Activated T-helper 1 cell treated with anti-CD3 and anti-CD28 coated beads, Interleukin-12 subunit alpha, Interleukin-12 subunit beta, Interleukin-2, Interleukin-4 antibody, amounts not matched to agents 30 ng/mL and 10 ng/mL and 1 ng/mL, durations not matched to agents 14 hours and 24 hours and 36 hours (primary cell): ENCODE measurements around the gene HTRA2. TPM values are rescaled to one million over a fixed set of nuclear protein-coding genes. Genes with fewer than 3 reads are reported as not detected.

Experiments used
- DNase-seq: peaks from one replicate; pipeline ENCODE4 v3.0.0; 2021; ENCODE audit warnings: low spot score
- H3K27ac Mint-ChIP-seq: one replicate; pipeline ENCODE4 v1.8.0; 2021; ENCODE audit warnings: mild to moderate bottlenecking, mixed read lengths
- H3K27me3 Mint-ChIP-seq: one replicate; pipeline ENCODE4 v1.8.0; 2022; ENCODE audit warnings: mild to moderate bottlenecking, moderate library complexity, mixed read lengths; ENCODE audit not compliant: insufficient read depth
- H3K36me3 Mint-ChIP-seq: one replicate; pipeline ENCODE4 v1.8.0; 2021; ENCODE audit warnings: low read depth, mixed read lengths
- H3K4me1 Mint-ChIP-seq: one replicate; pipeline ENCODE4 v1.8.0; 2021; ENCODE audit warnings: low read depth, mixed read lengths
- H3K4me3 Mint-ChIP-seq: one replicate; pipeline ENCODE4 v1.8.0; 2021; ENCODE audit warnings: mild to moderate bottlenecking, moderate library complexity, mixed read lengths
- H3K9me3 Mint-ChIP-seq: one replicate; pipeline ENCODE4 v1.8.0; 2021; ENCODE audit warnings: mixed read lengths
- intact Hi-C: fragments of 100-400 bp; cut with micrococcal nuclease; formaldehyde crosslinking; loops from one replicate; pipeline ENCODE4 v1.15.1; 2024
- total RNA-seq: library from RNA; stranded (reverse); gene quantifications from 2 replicates; pipeline ENCODE4 v1.2.3, GENCODE V29; 2022

HTRA2 gene
- total RNA-seq, 1 donor from 2014 or later, result 57.3 TPM

- Mint-ChIP-seq H3K4me1 (peaks cover 16% of the 10 kb centered on the region), H3K4me3 (peak within 1 kb of the TSS; percentile 77), H3K27me3 (peaks cover 63% of the 10 kb centered on the region), H3K9me3 (no peaks in the 10 kb centered on the region), H3K36me3 (peaks cover 10% of the 10 kb centered on the region), H3K27ac (peak within 1 kb of the TSS; percentile 49)
- intact Hi-C loops, result loop anchor here (1.0 kb wide), 1 partner anchor 16 kb away; no protein-coding TSS in a partner anchor
- DNase-seq, result no peak
Observed at GRCh38 chr2:74514368-74515270, 15.1 kb upstream of the HTRA2 start, which contains the start of gene TLX2. Gene TLX2, plus strand, starts transcription at chr2:74514450. Its CDS starts 357 bp downstream, at chr2:74514807.

- no peak for DNase-seq
- Mint-ChIP-seq H3K27ac (peak overlapping the region; percentile 49), H3K27me3 (peaks cover 66% of the 10 kb centered on the region), H3K4me1 (peaks cover 16% of the 10 kb centered on the region), H3K4me3 (peak overlapping the region; percentile 77), H3K36me3 (peaks cover 12% of the 10 kb centered on the region), H3K9me3 (no peaks in the 10 kb centered on the region)
- intact Hi-C loops, result no loop called here
Observed at GRCh38 chr2:74515271-74515980, 14.3 kb upstream of the HTRA2 start.

GRCh38 chr2:74515981-74516633 is 13.6 kb upstream of the HTRA2 start:
- Mint-ChIP-seq H3K36me3 (peaks cover 12% of the 10 kb centered on the region), H3K9me3 (no peaks in the 10 kb centered on the region), H3K27me3 (peaks cover 65% of the 10 kb centered on the region), H3K4me3 (peak overlapping the region; percentile 81), H3K4me1 (peaks cover 16% of the 10 kb centered on the region), H3K27ac (no peak overlapping the region)
- intact Hi-C loops, result loop anchor here (1.0 kb wide), 2 partner anchors 9 to 13 kb away; partner anchors contain the start of genes AUP1, HTRA2 and PCGF1
- peak; percentile 72 for DNase-seq

- peak overlapping the region; percentile 81 for H3K4me3 Mint-ChIP-seq
- peaks cover 12% of the 10 kb centered on the region for H3K36me3 Mint-ChIP-seq
- peaks cover 16% of the 10 kb centered on the region for H3K4me1 Mint-ChIP-seq
- intact Hi-C loops, result loop anchor here (1.0 kb wide), 2 partner anchors 9 to 13 kb away; partner anchors contain the start of genes AUP1, HTRA2 and PCGF1
- peaks cover 61% of the 10 kb centered on the region for H3K27me3 Mint-ChIP-seq
- H3K9me3 Mint-ChIP-seq, result no peaks in the 10 kb centered on the region
- DNase-seq, result no peak
- no peak overlapping the region for H3K27ac Mint-ChIP-seq
Observed at GRCh38 chr2:74516650-74517049, 13.1 kb upstream of the HTRA2 start.

GRCh38 chr2:74522516-74522915 is 7.2 kb upstream of the HTRA2 start:
- Mint-ChIP-seq H3K4me3 (no peak overlapping the region), H3K27ac (no peak overlapping the region), H3K36me3 (peaks cover 27% of the 10 kb centered on the region), H3K27me3 (peaks cover 24% of the 10 kb centered on the region), H3K4me1 (peaks cover 27% of the 10 kb centered on the region), H3K9me3 (no peaks in the 10 kb centered on the region)
- DNase-seq, result no peak
- intact Hi-C loops, result no loop called here

GRCh38 chr2:74524005-74524404 is 5.7 kb upstream of the HTRA2 start:
- Mint-ChIP-seq H3K4me1 (peaks cover 39% of the 10 kb centered on the region), H3K4me3 (no peak overlapping the region), H3K9me3 (no peaks in the 10 kb centered on the region), H3K36me3 (peaks cover 36% of the 10 kb centered on the region), H3K27ac (no peak overlapping the region), H3K27me3 (peaks cover 9% of the 10 kb centered on the region)
- no peak for DNase-seq
- intact Hi-C loops, result no loop called here

GRCh38 chr2:74524955-74525716 is 4.6 kb upstream of the HTRA2 start:
- Mint-ChIP-seq H3K36me3 (peaks cover 37% of the 10 kb centered on the region), H3K27me3 (peaks cover 7% of the 10 kb centered on the region), H3K9me3 (no peaks in the 10 kb centered on the region), H3K4me1 (peaks cover 39% of the 10 kb centered on the region), H3K4me3 (no peak overlapping the region), H3K27ac (no peak overlapping the region)
- intact Hi-C loops, result no loop called here
- DNase-seq, result no peak

- H3K4me3 Mint-ChIP-seq, result peak within 1 kb of the TSS; percentile 99
Observed at GRCh38 chr2:74525717-74526648, 3.8 kb upstream of the HTRA2 start, which contains the start of gene DQX1. Gene DQX1, minus strand, starts transcription at chr2:74526231. Its CDS starts 502 bp downstream, at chr2:74525729.

GRCh38 chr2:74526649-74527230 is 3.0 kb upstream of the HTRA2 start:
- no peak overlapping the region for H3K27ac Mint-ChIP-seq
- no peaks in the 10 kb centered on the region for H3K27me3 Mint-ChIP-seq
- peak overlapping the region; percentile 99 for H3K4me3 Mint-ChIP-seq
- H3K36me3 Mint-ChIP-seq, result peaks cover 44% of the 10 kb centered on the region
- intact Hi-C loops, result no loop called here
- H3K4me1 Mint-ChIP-seq, result peaks cover 52% of the 10 kb centered on the region
- DNase-seq, result no peak
- H3K9me3 Mint-ChIP-seq, result no peaks in the 10 kb centered on the region

More at GRCh38 chr2:74525717-74526648, 3.8 kb upstream of the HTRA2 start, which contains the start of gene DQX1:
- Mint-ChIP-seq H3K36me3 (peaks cover 39% of the 10 kb centered on the region), H3K27ac (peak within 1 kb of the TSS; percentile 64), H3K27me3 (peaks cover 2% of the 10 kb centered on the region), H3K9me3 (no peaks in the 10 kb centered on the region), H3K4me1 (peaks cover 45% of the 10 kb centered on the region)
- intact Hi-C loops, result no loop called here
- DNase-seq, result no peak

- Mint-ChIP-seq H3K27ac (peak overlapping the region; percentile 88), H3K4me3 (peak overlapping the region; percentile 99), H3K4me1 (peaks cover 54% of the 10 kb centered on the region), H3K9me3 (no peaks in the 10 kb centered on the region), H3K27me3 (no peaks in the 10 kb centered on the region), H3K36me3 (peaks cover 53% of the 10 kb centered on the region)
- intact Hi-C loops, result loop anchor here (2.0 kb wide), 1 partner anchor 431 kb away; the partner anchor contains the start of gene POLE4
- no peak for DNase-seq
Observed at GRCh38 chr2:74527741-74528140, 2.0 kb upstream of the HTRA2 start.
